ENCODE results near the gene EHBP1.

EHBP1 gene

DNA sequence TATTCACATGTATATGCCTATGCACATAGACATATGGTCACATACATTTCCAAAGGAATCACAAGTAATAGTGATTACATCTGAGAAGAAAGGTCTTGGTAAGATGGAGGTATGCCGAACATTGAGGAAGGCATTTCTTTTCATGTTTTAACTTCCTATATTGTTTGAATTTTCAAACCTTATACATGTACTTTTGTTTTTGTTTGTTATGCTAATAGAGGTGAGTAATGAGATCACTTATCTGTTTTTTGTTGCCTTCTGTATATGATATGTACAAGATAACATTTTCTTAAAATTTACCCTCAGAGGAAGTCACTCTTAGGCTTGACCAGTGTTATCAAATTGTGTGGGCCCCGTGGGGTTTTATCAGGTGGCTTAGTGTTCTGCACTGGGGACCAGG, 178.6 kb downstream of the EHBP1 start:
- Histone ChIP-seq H3K27me3 (no peaks in the 10 kb centered on the region), H3K4me2 (no peak overlapping the region), H3K4me3 (no peak overlapping the region), H3K36me3 (peaks cover 2 to 24% (median 10%) of the 10 kb centered on the region in 11 experiments; a peak in 15 of 22 replicates), H3K9ac (no peak overlapping the region), H4K20me1 (no peaks in the 10 kb centered on the region), H3K27ac (no peak overlapping the region), H3K4me1 (no peaks in the 10 kb centered on the region), H3K9me3 (replicated peaks in 1 of 11) (peaks cover 0 to 14% (median 6%) of the 10 kb centered on the region in 11 experiments; a peak in 7 of 22 replicates)
- no peak for TF ChIP-seq Cebpa-rat (IDR thresholded peaks at IDR 0.05)

DNA sequence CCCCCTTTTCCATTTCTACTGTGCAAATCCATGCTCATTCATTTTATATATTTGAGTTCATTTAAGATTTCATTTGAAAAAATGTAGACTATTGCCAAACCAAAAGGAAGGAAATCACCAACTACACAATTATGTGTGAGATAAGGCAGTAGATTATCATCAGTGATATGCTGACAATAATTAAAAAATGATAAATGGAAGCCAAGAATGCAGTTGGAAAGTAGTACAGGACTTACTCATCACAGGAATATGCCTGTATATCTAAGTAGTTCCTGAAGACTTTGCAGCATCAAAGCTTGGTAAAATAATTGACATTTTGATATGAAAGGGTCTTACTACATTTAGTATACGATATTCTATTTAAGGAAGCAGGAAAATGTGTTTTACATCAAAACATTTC, 179.0 kb downstream of the EHBP1 start:
- TF ChIP-seq Cebpa-rat (IDR thresholded peaks at IDR 0.05), result no peak
- Histone ChIP-seq H4K20me1 (no peaks in the 10 kb centered on the region), H3K9ac (no peak overlapping the region), H3K27ac (no peak overlapping the region), H3K4me2 (no peak overlapping the region), H3K4me1 (no peaks in the 10 kb centered on the region), H3K27me3 (no peaks in the 10 kb centered on the region), H3K9me3 (replicated peaks in 1 of 11) (peaks cover 0 to 14% (median 6%) of the 10 kb centered on the region in 11 experiments; a peak in 5 of 22 replicates), H3K4me3 (no peak overlapping the region), H3K36me3 (peaks cover 0 to 20% (median 8%) of the 10 kb centered on the region in 11 experiments; a peak in 12 of 22 replicates)

DNA sequence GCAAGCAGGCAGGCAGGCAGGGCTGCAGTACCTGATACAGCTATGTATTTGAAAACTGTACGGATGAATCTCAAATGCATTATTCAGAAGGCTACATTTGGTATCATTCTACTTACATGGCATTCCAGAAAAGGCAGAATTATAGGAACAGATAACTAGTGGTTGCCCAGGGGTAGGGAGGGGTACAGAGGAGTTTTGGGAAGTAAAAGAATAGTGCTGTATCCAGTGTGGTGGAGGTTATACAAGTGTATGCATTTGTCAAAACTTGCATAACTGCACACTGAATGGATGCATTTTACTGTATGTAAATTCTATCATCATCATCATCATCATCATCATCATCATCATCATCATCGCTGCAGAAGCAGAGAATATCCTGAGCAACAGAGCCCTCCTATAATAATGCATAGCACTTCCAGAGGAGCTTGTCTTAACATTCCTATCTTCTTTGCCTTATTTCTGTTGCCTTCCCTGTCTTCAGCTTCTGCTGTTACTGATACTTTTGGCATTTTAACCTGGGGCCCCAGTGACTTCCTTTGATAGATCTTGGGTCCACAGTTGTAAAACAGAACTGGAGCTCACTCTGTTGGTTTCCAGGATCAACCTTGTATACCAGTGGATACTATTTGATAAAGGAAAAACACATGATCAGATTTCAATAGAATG, 189.6 kb downstream of the EHBP1 start:
- Histone ChIP-seq H3K4me3 (no peak overlapping the region), H3K4me2 (no peak overlapping the region), H3K27me3 (no peaks in the 10 kb centered on the region), H3K9me3 (replicated peaks in 1 of 11) (no peaks in the 10 kb centered on the region), H3K27ac (no peak overlapping the region), H4K20me1 (no peaks in the 10 kb centered on the region), H3K4me1 (0 out of 20 replicates have a peak, but pooled peaks cover 0 to 3% (median 0%) of the 10 kb centered on the region in 10 experiments), H3K9ac (no peak overlapping the region), H3K36me3 (0 out of 22 replicates have a peak, but pooled peaks cover 0 to 5% (median 0%) of the 10 kb centered on the region in 11 experiments)
- TF ChIP-seq Cebpa-rat (IDR thresholded peaks at IDR 0.05), result no peak

DNA sequence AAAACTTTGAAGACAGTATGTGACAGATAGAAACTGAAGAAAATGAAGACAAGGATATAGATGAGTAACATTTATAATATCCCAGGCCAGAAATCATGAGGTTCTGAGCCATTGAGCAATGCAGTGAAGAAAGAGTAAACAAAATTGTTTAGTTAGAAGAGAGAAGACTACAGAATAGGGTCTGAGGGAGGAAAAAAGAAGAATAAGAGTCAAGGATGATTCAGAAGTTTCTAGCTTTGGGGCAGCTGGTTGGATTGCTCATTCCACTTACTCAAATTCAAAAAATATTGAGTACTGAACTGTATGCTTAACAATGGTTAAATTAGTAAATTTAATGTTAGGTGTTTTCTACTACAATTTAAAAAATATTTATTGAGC, 190.1 kb downstream of the EHBP1 start:
- no peaks in the 10 kb centered on the region for H4K20me1 ChIP-seq
- no peak overlapping the region for H3K27ac ChIP-seq

DNA sequence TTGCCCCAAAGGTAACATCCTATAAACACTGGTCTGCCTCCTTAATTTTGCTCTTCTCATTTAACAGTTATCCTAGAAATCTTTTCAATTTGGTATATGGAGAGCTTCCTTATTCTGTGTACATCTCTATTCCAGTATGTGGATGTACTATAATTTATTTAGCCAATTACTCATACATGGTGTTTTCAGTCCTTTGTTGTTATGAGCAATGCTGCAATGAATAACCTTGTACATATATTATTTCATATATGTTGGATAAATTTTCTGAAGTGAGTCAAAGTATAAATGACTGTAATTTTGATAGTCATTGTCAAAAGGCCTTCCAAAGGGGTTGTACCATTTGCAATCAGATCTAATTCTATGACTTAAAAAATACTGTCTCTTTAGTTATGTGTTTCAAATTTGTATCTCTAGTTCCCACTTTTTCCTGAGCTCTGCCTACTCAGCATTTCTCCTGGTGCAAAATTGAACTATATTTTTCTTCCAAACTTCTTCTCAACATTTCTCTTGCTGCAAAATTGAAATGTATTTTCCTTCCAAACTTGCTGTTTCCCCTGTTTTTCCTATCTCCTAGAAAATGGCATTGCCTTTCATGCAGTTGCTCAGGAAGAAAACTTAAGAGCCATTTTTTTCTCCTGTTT, 191.8 kb downstream of the EHBP1 start:
- H3K4me1 ChIP-seq, result 0 out of 20 replicates have a peak, but pooled peaks cover 0 to 3% (median 0%) of the 10 kb centered on the region in 10 experiments
- H3K9me3 ChIP-seq (replicated peaks in 1 of 11), result no peaks in the 10 kb centered on the region
- no peak for TF ChIP-seq Cebpa-rat (IDR thresholded peaks at IDR 0.05)
- H3K27ac ChIP-seq, result no peak overlapping the region
- H4K20me1 ChIP-seq, result no peaks in the 10 kb centered on the region
- no peak overlapping the region for H3K4me3 ChIP-seq
- 0 out of 22 replicates have a peak, but pooled peaks cover 0 to 5% (median 0%) of the 10 kb centered on the region in 11 experiments for H3K36me3 ChIP-seq
- H3K9ac ChIP-seq, result no peak overlapping the region
- no peak overlapping the region for H3K4me2 ChIP-seq
- no peaks in the 10 kb centered on the region for H3K27me3 ChIP-seq

More for the DNA sequence above, 190.1 kb downstream of the EHBP1 start:
- H3K9me3 ChIP-seq (replicated peaks in 1 of 11), result no peaks in the 10 kb centered on the region
- H3K36me3 ChIP-seq, result 0 out of 22 replicates have a peak, but pooled peaks cover 0 to 5% (median 0%) of the 10 kb centered on the region in 11 experiments
- H3K27me3 ChIP-seq, result no peaks in the 10 kb centered on the region
- TF ChIP-seq Cebpa-rat (IDR thresholded peaks at IDR 0.05), result no peak
- H3K4me1 ChIP-seq, result 0 out of 20 replicates have a peak, but pooled peaks cover 0 to 3% (median 0%) of the 10 kb centered on the region in 10 experiments
- no peak overlapping the region for H3K4me2 ChIP-seq
- no peak overlapping the region for H3K9ac ChIP-seq
- no peak overlapping the region for H3K4me3 ChIP-seq

DNA sequence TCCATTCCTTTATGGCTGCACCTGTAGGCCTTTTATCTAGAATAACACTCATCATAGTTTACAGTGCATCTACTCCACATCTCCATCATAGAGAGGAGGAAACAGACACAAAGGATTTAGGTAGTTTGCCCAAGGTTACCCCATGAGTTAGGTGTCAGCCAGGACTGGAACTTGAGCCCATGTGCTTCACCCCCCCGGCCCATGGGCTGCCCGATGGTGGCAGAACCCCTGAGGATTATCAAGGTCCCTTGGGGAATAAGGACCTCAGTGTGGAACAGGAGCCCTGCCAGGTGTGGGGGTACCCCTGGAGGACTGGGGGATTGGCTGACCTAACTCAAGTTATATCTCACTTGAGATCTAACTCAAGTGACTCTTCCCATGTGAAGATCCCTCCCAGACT, 198.8 kb downstream of the EHBP1 start:
- Histone ChIP-seq H3K4me2 (no peak overlapping the region), H3K9ac (no peak overlapping the region), H4K20me1 (no peaks in the 10 kb centered on the region), H3K36me3 (no peaks in the 10 kb centered on the region), H3K4me3 (no peak overlapping the region), H3K9me3 (replicated peaks in 1 of 11) (no peaks in the 10 kb centered on the region), H3K27ac (no peak overlapping the region), H3K27me3 (no peaks in the 10 kb centered on the region), H3K4me1 (no peaks in the 10 kb centered on the region)
- no peak for TF ChIP-seq Cebpa-rat (IDR thresholded peaks at IDR 0.05)

DNA sequence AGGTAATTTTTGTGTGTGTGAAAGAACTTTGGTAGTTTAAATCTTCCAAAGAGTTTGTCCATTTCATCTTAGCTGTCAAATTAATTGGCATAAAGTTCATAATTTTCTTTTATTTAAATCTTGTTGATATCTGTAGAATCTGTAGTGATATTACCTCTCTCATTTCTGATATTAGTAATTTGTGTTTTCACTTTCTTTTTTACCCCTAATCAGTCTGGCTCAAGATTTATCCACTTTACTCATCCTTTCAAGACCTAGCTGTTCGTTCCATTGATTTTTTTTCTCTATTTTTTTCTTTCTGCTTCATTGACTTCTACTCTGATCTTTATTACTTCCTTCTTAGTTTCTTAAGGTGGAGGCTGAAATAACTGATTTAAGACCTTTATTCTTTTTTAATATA, 202.6 kb downstream of the EHBP1 start:
- Histone ChIP-seq H4K20me1 (no peaks in the 10 kb centered on the region), H3K36me3 (no peaks in the 10 kb centered on the region), H3K4me1 (no peaks in the 10 kb centered on the region), H3K4me3 (no peak overlapping the region), H3K9ac (no peak overlapping the region), H3K4me2 (no peak overlapping the region), H3K9me3 (replicated peaks in 1 of 11) (no peaks in the 10 kb centered on the region), H3K27ac (no peak overlapping the region), H3K27me3 (no peaks in the 10 kb centered on the region)
- no peak for TF ChIP-seq Cebpa-rat (IDR thresholded peaks at IDR 0.05)

DNA sequence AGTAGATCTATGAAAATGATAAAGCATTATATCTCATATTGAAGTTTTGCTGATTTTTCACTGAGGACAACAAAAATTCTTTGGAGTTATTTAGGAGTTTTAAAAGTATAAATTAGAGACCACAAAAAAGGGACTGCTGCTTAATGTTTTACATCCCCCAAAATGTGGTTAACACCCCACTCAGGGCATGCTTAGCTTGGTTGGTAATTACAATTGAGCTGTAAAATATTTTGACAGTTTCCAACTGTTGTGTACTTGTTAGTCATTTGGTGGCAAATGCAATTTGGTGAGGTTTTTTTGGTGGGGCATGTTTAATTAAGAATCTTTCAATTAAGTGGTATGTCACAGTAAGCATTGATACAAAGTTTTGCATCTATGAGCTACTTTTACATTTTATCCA, 207.8 kb downstream of the EHBP1 start:
- Histone ChIP-seq H4K20me1 (no peaks in the 10 kb centered on the region), H3K9ac (no peak overlapping the region), H3K4me3 (no peak overlapping the region), H3K27ac (no peak overlapping the region), H3K27me3 (no peaks in the 10 kb centered on the region), H3K9me3 (replicated peaks in 1 of 11) (no peaks in the 10 kb centered on the region), H3K36me3 (no peaks in the 10 kb centered on the region), H3K4me1 (0 out of 20 replicates have a peak, but pooled peaks cover 0 to 4% (median 0%) of the 10 kb centered on the region in 10 experiments), H3K4me2 (no peak overlapping the region)
- TF ChIP-seq Cebpa-rat (IDR thresholded peaks at IDR 0.05), result no peak

DNA sequence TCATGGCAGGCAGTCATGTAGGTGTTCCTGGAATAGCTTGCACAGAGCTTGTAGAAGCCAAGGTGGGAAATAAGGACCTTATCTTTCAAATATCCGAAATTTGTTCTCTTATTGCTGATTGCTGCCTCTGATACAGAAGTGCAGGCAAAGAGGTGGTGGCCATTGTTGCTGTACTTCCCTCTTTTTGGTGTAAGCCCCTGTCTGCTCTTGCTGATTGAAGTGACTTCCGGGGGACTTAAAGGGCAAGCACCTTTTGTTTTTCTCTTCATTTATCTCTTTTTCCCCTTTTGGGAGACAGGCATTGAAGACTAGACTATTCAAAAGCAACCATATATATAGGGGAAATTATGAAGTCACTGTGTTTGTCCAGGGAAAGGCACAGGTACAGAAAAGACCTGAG, 213.5 kb downstream of the EHBP1 start:
- H3K4me2 ChIP-seq, result no peak overlapping the region
- peaks cover 15 to 30% (median 18%) of the 10 kb centered on the region in 11 experiments for H3K9me3 ChIP-seq (replicated peaks in 1 of 11)
- no peak overlapping the region for H3K9ac ChIP-seq
- 0 out of 20 replicates have a peak, but pooled peaks cover 0 to 4% (median 0%) of the 10 kb centered on the region in 10 experiments for H3K4me1 ChIP-seq
- H3K27me3 ChIP-seq, result no peaks in the 10 kb centered on the region
- peaks cover 16 to 26% (median 19%) of the 10 kb centered on the region in 11 experiments for H3K36me3 ChIP-seq
- no peak overlapping the region for H3K4me3 ChIP-seq
- H4K20me1 ChIP-seq, result no peaks in the 10 kb centered on the region
- TF ChIP-seq Cebpa-rat (IDR thresholded peaks at IDR 0.05), result no peak
- H3K27ac ChIP-seq, result no peak overlapping the region
